GM19025 (cell line): ENCODE results near the gene NEMF.
"Not testable (repeated sequence)": the region's sequence is repeated elsewhere in the genome, so short reads cannot be mapped to it uniquely, and the experiment has no call there.

ENCODE experiments used
- ATAC-seq: cut with Tn5 transposase; IDR thresholded peaks from one replicate; pipeline ENCODE4 v1.9.1; 2021; ENCODE audit warnings: mild to moderate bottlenecking, low read depth, moderate library complexity; ENCODE audit not compliant: unreplicated experiment

Gene NEMF

GRCh38 chr14:49852301-49853157, at the start of gene NEMF:
Gene NEMF, minus strand, starts transcription at chr14:49852788. Its CDS starts 35 bp downstream, at chr14:49852753.
- ATAC-seq, result peak; percentile 81

DNA sequence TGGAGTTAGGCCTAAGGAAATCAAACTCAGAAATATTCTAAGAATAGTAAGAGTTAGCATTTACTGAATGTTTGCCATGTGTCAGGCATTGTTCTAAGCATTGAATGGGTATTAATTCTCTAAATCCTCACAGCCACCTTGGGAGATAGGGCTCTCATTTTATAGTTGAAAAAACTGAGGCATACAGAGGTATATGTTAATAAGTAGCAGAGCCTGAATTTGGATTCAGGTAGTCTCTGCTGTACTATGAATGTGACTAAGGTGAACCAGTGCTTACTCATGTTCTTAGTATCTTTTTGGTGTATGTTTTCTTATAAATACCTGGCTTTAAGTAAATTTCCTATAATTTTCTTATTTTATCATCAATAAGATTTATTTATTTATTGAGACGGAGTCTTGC, 48.4 kb upstream of the NEMF start:
- ATAC-seq, result no peak

GRCh38 chr14:49898485-49898884, 45.9 kb upstream of the NEMF start:
- ATAC-seq, result no peak

DNA sequence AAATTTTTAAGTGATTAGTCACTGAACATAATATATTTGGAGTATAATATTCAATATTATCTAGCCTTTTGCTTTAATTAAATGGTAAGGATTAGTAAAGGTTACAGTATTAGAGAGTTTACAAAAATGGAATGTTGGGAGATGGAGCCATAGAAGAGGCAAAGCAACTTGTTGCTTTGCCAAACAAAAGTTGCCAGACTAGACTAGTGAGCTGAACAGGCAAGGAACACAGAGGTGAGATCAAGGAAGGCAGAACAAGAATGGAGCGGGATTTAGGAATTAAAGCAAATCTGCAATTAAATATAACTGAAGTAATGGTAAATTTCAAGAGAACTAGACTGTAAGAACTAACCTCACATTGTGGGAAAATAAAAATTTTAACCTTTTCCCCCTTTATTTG, 45.4 kb upstream of the NEMF start:
- no peak for ATAC-seq

DNA sequence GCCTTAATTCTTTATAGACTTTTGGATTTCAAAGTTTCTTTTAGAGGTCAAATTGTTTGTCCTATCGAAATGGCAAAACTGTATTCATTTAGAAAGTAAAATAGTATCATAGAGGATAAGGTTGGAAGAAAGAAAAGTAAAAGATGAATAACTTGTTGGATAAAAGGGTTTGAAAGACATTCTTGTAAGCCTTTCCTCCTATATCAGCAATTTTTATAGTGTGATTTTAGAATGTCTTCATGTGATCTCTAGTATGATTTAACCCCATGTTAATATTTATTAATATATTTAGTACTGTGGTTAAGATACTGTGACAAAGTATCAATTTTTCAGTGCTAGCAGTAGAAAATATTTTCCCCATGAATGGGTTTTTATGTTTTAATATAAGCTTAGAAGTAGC, 44.8 kb upstream of the NEMF start:
- ATAC-seq, result no peak

DNA sequence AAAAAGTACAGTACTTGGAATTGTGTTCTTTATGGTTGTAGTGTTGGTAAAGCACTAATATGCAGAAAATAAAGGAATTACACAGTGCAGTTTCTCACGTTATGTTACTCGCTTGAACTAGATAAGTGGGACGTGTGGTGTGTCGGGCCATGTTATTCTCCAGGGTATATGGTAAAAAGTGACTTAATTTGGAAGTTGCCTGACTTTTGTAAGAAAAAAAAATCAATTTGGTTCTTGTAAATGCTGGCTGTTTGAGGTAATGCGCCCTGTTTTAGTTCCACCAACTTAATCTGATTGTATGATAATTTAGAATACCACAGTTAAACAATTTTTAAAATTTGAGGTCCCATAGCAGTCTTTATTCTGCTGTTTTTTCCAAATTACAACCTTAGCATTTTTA, 44.4 kb upstream of the NEMF start:
- no peak for ATAC-seq

DNA sequence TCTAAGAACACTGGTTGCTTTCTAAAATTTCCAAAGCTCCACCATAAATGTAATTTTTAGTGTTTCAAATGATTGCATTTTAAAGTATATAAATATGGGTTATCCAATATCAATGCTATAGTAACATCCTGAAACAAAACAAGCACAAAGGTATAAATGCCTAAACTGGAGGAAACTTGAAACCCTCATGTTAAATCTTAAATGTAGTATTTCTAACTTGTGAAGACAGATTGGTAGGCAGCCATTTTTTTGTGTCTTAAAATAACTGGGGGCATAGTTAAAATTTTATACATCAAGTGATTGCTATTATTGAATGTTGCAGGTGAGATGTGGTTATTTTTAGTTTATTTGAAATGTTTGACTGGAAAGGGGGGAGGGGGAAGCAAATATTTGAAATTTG, 43.7 kb upstream of the NEMF start:
- ATAC-seq, result not testable (repeated sequence)

DNA sequence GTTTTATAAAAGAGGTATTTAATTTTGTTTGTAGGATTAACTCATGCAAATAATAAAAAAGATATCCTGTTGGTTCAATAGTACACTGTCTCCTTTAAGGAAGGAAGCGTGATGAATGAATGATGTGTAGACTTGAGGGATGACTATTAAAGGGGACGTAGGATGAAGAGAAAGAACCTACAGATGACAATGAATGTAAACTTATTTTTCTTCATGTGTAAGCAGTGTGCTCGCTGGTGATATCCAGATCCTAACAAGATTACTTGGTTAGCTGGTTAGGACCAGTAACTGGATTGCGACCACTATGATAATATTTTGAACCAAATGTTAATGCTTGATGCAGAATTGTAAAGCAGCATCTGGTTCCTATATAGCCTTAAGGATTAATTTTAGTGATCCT, 42.9 kb upstream of the NEMF start:
- ATAC-seq, result no peak

- not testable (repeated sequence) for ATAC-seq
Measured at GRCh38 chr14:49894214-49895107, 41.9 kb upstream of the NEMF start.

- ATAC-seq, result peak; percentile 35
Measured at GRCh38 chr14:49893309-49894213, 41.0 kb upstream of the NEMF start.

- ATAC-seq, result peak; percentile 86
Measured at GRCh38 chr14:49892636-49893308, 40.2 kb upstream of the NEMF start, which contains the start of gene ARF6. Gene ARF6, plus strand, starts transcription at chr14:49893082. Its CDS starts 655 bp downstream, at chr14:49893737.

GRCh38 chr14:49892301-49892635, 39.7 kb upstream of the NEMF start:
- ATAC-seq, result peak; percentile 24

DNA sequence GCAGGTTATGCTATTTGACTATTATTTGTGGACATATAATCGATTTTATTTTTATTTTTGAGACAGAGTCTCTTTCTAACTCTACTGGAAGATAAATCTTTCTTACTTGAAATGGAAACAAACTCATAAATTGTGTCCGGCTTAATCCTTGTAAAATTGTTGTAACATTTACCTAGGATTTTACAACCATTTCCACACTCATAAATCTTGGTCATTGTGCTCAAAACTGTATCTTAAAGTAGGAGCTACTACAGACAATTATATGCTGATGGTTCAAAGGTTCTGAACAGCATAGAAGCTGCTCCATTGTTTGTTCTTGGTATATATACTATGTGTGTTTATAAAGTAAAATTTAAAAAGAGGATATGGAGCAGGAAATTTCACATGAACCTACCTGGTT, 35.7 kb upstream of the NEMF start:
- ATAC-seq, result no peak

DNA sequence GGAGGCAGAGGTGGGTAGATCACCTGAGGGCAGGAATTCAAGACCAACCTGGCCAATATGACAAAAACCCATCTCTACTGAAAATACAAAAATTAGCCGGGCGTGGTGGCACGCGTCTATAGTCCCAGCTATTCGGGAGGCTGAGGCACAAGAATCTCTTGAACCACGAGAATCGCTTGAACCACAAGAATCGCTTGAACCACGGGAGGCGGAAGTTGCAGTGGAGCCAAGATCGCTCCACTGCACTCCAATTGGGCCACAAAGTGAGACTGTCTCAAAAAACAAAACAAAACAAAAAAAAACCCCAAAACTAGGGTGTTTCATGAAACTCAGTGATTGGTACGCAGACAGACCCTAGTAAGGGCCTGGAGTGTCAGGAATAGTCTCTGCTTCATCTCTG, 33.9 kb upstream of the NEMF start:
- ATAC-seq, result no peak

GRCh38 chr14:49882826-49883694, 30.5 kb upstream of the NEMF start:
- ATAC-seq, result no peak

DNA sequence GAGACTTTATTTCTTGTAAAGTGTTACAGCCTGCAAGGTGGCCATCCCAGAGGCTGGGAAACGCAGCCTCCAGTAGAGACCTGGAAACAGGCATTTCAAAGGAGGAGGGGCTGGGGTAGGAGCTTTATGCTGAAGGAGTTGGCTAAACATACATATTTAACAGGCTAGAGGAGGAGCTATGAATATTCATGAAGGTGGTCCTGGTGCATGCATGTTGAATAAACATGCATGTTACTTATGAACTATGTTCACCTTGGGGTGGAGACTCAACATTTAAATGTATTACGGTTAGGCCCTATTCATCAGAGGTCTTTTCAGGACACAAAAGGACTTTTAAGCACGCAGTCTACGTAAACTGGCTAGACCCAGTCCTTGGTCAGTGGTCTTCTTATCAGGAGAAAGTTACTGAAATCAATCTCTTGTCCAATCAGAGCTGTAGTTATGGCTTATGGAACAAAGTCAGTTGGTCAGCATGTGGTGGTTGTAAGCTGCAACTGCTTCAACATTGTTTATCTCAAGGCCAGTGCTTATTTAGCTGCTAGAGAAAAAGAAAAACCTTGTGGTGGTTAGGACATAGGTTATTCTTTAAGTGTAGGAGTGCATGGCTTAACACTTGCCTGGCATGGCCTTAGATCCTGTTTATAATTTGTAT, 28.9 kb upstream of the NEMF start:
- no peak for ATAC-seq

- no peak for ATAC-seq
Measured at GRCh38 chr14:49880267-49881064, 27.9 kb upstream of the NEMF start.
